HG02610 (cell line): Measurements from ENCODE around the gene ACTR3.
A peak's percentile ranks its signal among the peaks of the same experiment; 100 is the strongest.
"Not testable (repeated sequence)": the region's sequence is repeated elsewhere in the genome, so short reads cannot be mapped to it uniquely, and the experiment has no call there.

Experiments used
- ATAC-seq: cut with Tn5 transposase; IDR thresholded peaks from one replicate; pipeline ENCODE4 v1.9.1; 2021; ENCODE audit warnings: mild to moderate bottlenecking, moderate library complexity; ENCODE audit not compliant: unreplicated experiment

Gene ACTR3

GRCh38 chr2:113889471-113890252 lies at the start of gene ACTR3:
TSS of gene ACTR3 (plus strand) at chr2:113890089. CDS start at chr2:113890280, 191 bp downstream.
- ATAC-seq, result peak; percentile 52

DNA sequence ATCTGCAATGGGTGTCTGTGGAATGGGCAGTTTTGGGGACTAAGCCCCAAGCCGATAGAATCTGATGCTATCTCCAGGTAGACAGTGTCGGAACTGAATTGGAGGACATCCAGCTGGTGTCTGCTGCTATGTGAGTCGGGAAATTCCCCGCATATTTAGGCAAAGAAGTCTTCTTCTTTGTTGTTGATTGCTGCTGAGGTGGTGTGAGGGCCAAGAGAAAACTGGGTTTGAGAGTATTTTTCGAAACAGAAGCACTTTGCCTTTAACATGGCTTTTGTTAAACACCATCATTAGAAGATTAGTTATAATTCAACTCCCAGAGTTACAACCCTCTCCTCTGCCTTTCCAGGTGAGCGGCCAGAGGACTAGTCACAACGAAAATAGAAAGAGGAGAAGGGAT lies 49.4 kb upstream of the ACTR3 start:
- no peak for ATAC-seq

- ATAC-seq, result no peak
Observed at GRCh38 chr2:113842919-113843736, 46.8 kb upstream of the ACTR3 start.

DNA sequence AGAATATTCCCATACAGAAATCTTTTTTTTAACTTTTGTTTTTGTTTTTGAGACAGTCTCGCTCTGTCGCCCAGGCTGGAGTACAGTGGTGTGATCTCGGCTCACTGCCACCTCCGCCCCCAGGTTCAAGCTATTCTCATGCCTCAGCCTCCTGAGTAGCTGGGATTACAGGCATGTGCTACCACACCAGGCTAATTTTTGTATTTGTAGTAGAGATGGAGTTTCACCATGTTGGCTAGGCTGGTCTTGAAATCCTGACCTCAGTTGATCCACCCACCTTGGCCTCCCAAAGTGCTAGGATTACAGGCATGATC lies 46.2 kb upstream of the ACTR3 start:
- ATAC-seq, result not testable (repeated sequence)

GRCh38 chr2:113845261-113845660 lies 44.6 kb upstream of the ACTR3 start:
- ATAC-seq, result no peak

GRCh38 chr2:113845796-113846195 lies 44.1 kb upstream of the ACTR3 start:
- ATAC-seq, result not testable (repeated sequence)

- ATAC-seq, result no peak
Observed at GRCh38 chr2:113846429-113846828, 43.5 kb upstream of the ACTR3 start.

DNA sequence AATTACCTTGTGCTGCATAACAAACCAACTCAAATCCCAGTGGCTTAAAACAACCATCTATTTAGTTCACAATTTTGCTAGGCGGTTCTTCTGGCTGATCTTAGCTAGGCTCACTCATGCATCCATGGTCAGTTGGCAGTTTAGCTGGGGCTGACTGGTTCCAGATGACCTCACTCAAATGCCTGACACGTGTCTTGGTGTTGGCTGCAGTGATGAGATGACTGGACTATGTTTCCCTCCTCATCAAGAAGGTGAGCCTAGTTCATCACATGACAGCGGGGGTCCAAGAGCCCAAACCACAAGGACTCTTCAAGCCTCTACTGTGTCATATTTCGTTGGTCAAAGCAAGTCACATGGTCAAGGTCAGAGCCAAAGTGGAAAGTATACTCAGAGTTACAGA lies 42.7 kb upstream of the ACTR3 start:
- ATAC-seq, result peak; percentile 51

DNA sequence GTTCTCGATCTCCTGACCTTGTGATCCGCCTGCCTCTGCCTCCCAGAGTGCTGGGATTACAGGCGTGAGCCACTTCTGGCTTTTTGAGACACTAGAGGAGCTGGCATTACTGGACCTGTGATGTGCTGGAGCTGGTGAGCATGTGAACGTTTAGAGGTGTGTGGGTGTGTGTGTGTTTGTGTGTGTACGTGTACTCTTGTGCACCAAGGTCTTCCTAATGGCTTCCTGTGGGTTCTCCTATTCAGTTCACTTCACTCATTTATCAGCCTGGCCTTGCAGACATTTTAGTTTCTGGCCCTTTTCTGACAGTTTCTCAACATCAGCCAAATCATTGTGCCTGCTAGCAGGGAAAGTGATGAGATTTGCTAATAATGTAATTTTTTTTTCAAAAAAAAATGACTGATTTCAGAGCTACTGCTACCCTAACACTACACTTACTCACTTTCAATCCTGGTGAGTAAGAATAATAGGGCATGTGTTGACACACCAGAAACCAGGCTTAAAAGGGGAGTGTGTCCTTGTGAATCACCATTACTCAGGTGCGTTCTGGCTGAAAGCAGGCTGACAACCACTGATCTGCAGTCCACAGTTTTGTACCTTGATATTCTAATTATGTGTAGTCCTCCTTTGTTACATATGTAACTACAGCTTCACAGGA lies 41.0 kb upstream of the ACTR3 start:
- peak; percentile 89 for ATAC-seq

DNA sequence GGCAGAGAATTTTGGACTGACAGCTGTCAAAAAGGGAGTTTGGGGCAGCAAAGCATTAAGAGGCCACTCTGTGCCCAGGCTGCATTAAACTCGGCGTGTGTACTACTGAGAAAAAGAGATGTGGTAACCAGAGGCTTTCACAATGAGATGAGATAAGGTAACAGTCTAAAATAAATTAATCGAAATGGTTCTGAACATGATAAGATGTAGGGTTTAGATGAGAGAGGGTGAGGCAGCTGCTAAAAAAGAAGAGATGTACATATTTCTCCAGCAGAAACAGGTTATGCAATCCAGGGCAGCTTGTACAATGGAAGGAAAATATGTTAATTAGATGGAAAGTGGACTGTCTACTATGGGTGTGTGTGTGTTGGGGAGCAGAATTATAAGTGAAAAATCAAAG lies 39.2 kb upstream of the ACTR3 start:
- ATAC-seq, result no peak

DNA sequence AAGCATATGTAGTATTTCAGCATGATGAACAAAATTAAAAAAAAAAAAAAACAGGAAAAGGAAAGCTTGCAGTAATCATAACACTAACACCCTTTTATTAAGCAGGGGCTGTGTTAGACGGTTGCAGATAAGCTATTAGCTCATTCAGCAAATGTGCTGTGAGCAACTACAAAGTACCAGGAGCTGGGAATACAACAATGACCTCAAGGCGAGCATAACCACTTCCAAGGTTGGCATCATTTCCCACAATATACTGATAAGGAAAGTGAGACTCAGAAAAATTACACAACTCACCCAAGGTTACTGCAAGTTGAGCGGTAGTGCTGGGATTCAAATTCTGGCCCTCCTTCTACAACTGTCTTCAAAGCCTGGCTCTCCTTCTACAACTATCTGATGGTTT lies 38.2 kb upstream of the ACTR3 start:
- ATAC-seq, result no peak

DNA sequence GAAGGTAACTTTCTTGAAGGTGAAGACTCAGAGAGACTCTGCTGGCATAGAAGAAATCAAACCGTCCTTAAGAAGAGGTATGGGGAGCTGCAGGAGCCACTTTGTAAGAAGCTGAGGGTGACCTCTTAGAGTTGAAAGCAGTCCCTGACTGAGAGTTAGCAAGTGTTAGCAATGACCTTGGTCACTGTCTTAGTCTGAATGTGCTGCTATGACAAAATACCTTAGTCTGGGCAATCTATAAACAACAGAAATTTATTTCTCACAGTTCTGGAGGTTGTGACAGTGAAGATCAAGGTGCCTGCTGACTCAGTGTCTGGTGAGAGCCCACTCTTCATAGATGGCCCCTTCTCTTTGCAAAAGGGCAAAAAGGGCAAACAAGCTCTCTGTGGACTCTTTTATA lies 35.7 kb upstream of the ACTR3 start:
- ATAC-seq, result no peak

GRCh38 chr2:113854970-113855740 lies 34.7 kb upstream of the ACTR3 start:
- ATAC-seq, result no peak

- ATAC-seq, result no peak
Observed at GRCh38 chr2:113857464-113857863, 32.4 kb upstream of the ACTR3 start.

- no peak for ATAC-seq
Observed at GRCh38 chr2:113858764-113859163, 31.1 kb upstream of the ACTR3 start.

DNA sequence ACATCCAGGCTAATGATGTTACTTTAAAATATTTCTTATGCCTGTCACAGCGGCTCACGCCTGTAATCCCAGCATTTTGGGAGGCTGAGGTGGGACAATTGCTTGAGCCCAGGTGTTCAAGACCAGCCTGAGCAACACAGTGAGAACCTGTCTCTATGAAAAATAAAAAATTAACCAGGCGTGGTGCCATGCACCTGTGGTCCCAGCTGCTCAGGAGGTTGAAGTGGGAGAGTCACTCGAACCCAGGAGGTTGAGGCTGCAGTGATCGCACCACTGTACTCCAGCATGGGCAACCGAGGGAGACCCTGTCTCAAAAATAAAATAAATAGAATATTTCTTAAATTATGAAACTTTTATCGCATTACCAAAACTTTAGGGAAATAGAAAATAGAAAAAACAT lies 28.1 kb upstream of the ACTR3 start:
- ATAC-seq, result peak; percentile 25

GRCh38 chr2:113863144-113863543 lies 26.7 kb upstream of the ACTR3 start:
- no peak for ATAC-seq

GRCh38 chr2:113867571-113867970 lies 22.3 kb upstream of the ACTR3 start:
- no peak for ATAC-seq

- no peak for ATAC-seq
Observed at GRCh38 chr2:113869253-113869652, 20.6 kb upstream of the ACTR3 start.

GRCh38 chr2:113872201-113872600 lies 17.7 kb upstream of the ACTR3 start:
- no peak for ATAC-seq

DNA sequence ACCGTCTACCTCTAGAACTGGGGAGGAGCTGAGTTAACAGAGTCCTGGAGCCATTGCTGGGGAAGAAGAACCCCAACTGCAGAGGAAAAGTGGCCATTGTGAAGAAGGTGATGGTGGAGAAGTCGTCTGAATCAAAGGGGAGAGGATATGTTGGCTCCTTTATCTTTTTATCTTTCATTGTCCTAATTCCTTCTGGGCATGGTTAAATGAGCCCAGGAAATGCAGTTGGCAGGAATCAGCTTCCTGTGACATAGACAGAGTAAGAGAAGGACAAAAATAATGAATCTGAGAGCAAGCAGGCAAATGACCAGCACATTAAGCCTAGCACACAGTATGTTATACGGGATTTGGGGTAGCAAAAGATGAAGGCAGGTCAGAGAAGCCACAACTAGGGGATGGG lies 16.0 kb upstream of the ACTR3 start:
- no peak for ATAC-seq
